Adrenal gland (tissue), 5 donors: ENCODE results near the gene FAM209B.

Source experiments
- CTCF ChIP-seq, 6 experiments: fragments of 450-650 bp in 4 of 6; fragments of 200-600 bp in 2 of 6; sonication (generic) in 1 of 6; IDR thresholded peaks; 1 replicate in 5 of 6; 2 replicates in 1 of 6; pipeline versions ENCODE4 v1.5.1 to v1.8.0; 2016 to 2021; ENCODE audit warnings: antibody characterized with exemption in 6 of 6, mild to moderate bottlenecking in 2 of 6, moderate library complexity in 1 of 6
- POLR2A ChIP-seq, 2 donors: fragments of 450-650 bp; IDR thresholded peaks; one replicate each; pipeline ENCODE4 v1.6.1; 2017; ENCODE audit warnings: antibody characterized with exemption in 2 of 2, mild to moderate bottlenecking in 2 of 2, moderate library complexity in 1 of 2
- donor health status: DM: no; HTN: no; CAD: no.

- TF ChIP-seq POLR2A (IDR thresholded peaks at IDR 0.05), result no peak
- TF ChIP-seq CTCF (IDR thresholded peaks at IDR 0.05), result no peak
Observed at GRCh38 chr20:56572172-56572571, 39.1 kb downstream of the FAM209B start.
